AG04450 (cell line): ENCODE results near the gene ADPGK. TPM values are rescaled to one million over a fixed set of nuclear protein-coding genes. Genes with fewer than 3 reads are reported as not detected.
"Not testable (repeated sequence)": the region's sequence is repeated elsewhere in the genome, so short reads cannot be mapped to it uniquely, and the experiment has no call there.

Experiments
- CTCF ChIA-PET: fragments of 300-600, 350-600 bp; formaldehyde crosslinking; extraction: SDS; loops from one replicate; lab custom pipeline; 2022; ENCODE audit warnings: antibody characterized with exemption, inconsistent platforms; lab: Charles Lee
- POLR2A ChIA-PET: fragments of 350-600 bp; formaldehyde crosslinking; extraction: SDS; loops from one replicate; lab custom pipeline; 2021; ENCODE audit warnings: antibody characterized with exemption, inconsistent platforms; lab: Yijun Ruan, JAX
- DNase-seq: peaks from one replicate; pipeline ENCODE4 v3.0.0-alpha.2; 2011; ENCODE audit warnings: low read depth, low spot score
- H3K27ac ChIP-seq: one replicate; pipeline ENCODE4 v1.5.1; 2012; ENCODE audit warnings: low read depth, low read length, control low read depth
- H3K27me3 ChIP-seq: one replicate; pipeline ENCODE4 v1.6.0; 2012; ENCODE audit warnings: low read length; ENCODE audit not compliant: control insufficient read depth, insufficient read depth
- H3K4me3 ChIP-seq: 2 replicates; pipeline ENCODE4 v1.5.1; 2011; ENCODE audit warnings: mild to moderate bottlenecking, low read depth, low read length, control low read depth
- H3K9me3 ChIP-seq: 2 replicates; pipeline ENCODE4 v1.5.1; 2012; ENCODE audit warnings: low read length; ENCODE audit not compliant: control insufficient read depth, insufficient read depth
- CTCF ChIP-seq: IDR thresholded peaks from 2 replicates; pipeline ENCODE4 v1.5.1; 2011; ENCODE audit warnings: low read depth, low read length, control low read depth, inconsistent platforms
- polyA plus RNA-seq: library from polyadenylated mRNA; depleted of rRNA; stranded (reverse); fragments of >200 nt; gene quantifications from 2 replicates; pipeline ENCODE4 v1.2.3, GENCODE V29; 2011

The ADPGK gene
- polyA plus RNA-seq, 1 experiment, result 74.3 TPM

- Histone ChIP-seq H3K4me3 (no peak overlapping the region), H3K27ac (no peak overlapping the region), H3K9me3 (no peaks in the 10 kb centered on the region), H3K27me3 (peaks cover 6% of the 10 kb centered on the region)
- no peak for DNase-seq
- CTCF ChIA-PET, result no interaction called here
- no peak for TF ChIP-seq CTCF
- POLR2A ChIA-PET, result no interaction called here
Observed at GRCh38 chr15:72824112-72824511, 40.6 kb upstream of the ADPGK start.

DNA sequence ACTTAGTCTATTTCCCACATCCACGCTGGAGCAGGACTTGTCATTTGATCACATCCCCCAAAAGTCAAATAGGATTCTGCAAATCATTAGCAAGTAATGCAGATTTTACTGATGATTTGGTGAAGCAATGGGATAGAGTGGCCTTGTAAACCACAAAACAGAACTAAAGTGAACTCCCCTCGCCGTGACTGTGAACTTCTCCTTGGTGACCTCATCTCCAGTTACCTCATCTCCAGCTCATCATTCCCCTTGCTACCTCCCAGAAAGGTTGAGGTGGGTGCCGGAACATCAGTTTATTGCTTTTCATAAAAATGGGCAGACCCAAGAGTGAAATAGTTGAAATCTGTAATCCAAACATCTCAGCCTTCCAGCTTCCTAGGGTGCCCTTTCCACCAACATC lies 36.7 kb upstream of the ADPGK start:
- CTCF ChIA-PET, result no interaction called here
- Histone ChIP-seq H3K9me3 (no peaks in the 10 kb centered on the region), H3K4me3 (no peak overlapping the region), H3K27ac (no peak overlapping the region), H3K27me3 (peaks cover 18% of the 10 kb centered on the region)
- no peak for DNase-seq
- POLR2A ChIA-PET, result no interaction called here
- no peak for TF ChIP-seq CTCF

DNA sequence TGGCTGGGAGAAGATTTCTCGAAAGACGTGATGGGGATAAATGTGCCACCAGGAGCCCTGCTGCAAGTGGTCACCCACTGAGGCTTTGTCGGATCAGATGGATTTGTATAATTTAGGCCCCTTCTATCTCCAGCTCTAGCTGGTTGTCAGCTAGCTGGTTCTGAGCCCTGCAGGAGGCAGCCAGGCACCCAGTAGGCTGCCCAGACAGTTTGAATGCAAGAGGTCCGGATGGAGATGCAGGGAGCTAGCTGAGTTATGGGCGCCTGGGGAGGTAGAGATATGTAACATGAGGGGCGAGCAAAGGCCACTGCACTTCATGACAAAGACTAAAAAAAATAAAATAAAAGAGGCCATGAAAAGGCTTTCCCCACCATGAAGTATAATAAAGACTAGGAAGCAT lies 35.1 kb upstream of the ADPGK start:
- peaks cover 19% of the 10 kb centered on the region for H3K27me3 ChIP-seq
- no peak for DNase-seq
- H3K4me3 ChIP-seq, result no peak overlapping the region
- ChIA-PET POLR2A (interaction anchor here (0.7 kb wide), 1 partner anchor 1289 kb away, joined by 7 read pairs; no protein-coding TSS in a partner anchor), CTCF (no interaction called here)
- TF ChIP-seq CTCF, result no peak
- no peaks in the 10 kb centered on the region for H3K9me3 ChIP-seq
- H3K27ac ChIP-seq, result no peak overlapping the region

DNA sequence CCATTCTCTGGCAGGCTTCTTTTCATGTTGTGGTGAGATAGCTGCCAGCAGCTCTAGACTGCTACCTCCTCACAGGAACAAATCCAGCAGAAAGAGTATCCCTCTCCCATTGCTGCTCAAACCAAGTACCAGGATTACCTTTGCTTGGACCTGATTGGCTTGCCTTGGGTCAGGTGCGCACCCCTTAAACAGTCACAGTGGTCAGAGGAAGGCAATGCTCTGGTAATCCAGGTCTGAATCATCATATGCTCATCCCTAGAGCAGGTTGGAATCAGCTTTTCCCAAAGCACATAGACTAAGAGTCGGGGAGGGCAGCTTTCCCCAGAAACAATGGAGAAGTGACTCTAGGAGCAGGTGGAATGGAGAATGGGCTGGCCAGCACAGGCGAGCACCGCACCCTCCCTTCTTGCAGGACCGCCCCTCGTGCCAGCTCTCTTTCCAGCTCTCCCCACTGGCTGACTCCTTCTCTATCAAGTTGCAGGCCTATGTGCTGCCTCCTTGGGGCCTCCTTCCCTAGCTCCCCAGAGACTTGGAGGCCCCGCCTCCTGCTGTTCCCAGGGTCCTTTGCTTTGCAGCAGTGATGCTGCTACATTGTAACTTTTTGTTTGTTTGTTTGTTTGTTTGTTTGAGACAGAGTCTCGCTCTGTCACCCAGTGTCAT lies 29.9 kb upstream of the ADPGK start:
- ChIA-PET POLR2A (no interaction called here), CTCF (no interaction called here)
- H3K9me3 ChIP-seq, result no peaks in the 10 kb centered on the region
- no peak for DNase-seq
- H3K27ac ChIP-seq, result no peak overlapping the region
- no peak for TF ChIP-seq CTCF
- H3K4me3 ChIP-seq, result no peak overlapping the region
- H3K27me3 ChIP-seq, result peaks cover 15% of the 10 kb centered on the region

- ChIA-PET POLR2A (no interaction called here), CTCF (no interaction called here)
- H3K4me3 ChIP-seq, result no peak overlapping the region
- no peak for DNase-seq
- peaks cover 7% of the 10 kb centered on the region for H3K27me3 ChIP-seq
- no peaks in the 10 kb centered on the region for H3K9me3 ChIP-seq
- TF ChIP-seq CTCF, result no peak
- no peak overlapping the region for H3K27ac ChIP-seq
Observed at GRCh38 chr15:72809329-72809728, 25.8 kb upstream of the ADPGK start.

DNA sequence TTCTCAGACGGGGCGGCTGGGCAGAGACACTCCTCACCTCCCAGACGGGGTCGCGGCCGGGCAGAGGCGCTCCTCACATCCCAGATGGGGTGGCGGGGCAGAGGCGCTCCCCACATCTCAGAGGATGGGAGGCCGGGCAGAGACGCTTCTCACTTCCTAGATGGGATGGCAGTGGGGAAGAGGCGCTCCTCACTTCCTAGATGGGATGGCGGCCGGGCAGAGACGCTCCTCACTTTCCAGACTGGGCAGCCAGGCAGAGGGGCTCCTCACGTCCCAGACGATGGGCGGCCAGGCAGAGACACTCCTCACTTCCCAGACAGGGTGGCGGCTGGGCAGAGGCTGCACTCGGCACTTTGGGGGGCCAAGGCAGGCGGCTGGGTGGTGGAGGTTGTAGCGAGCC lies 23.8 kb upstream of the ADPGK start:
- H3K4me3 ChIP-seq, H3K27me3 ChIP-seq, CTCF ChIA-PET, H3K27ac ChIP-seq, DNase-seq, H3K9me3 ChIP-seq, POLR2A ChIA-PET: not testable (repeated sequence)
